Embryonic facial prominence (tissue), 1 donor: Measurements from ENCODE around the gene CYP19A1.

Experiments
- DNase-seq: peaks from one replicate; pipeline ENCODE4 v3.0.0-alpha.2; 2016; ENCODE audit errors: extremely low spot score

The CYP19A1 gene

GRCh38 chr15:51185213-51186159, 152.9 kb downstream of the CYP19A1 start:
- no peak for DNase-seq

GRCh38 chr15:51184627-51185026, 153.8 kb downstream of the CYP19A1 start:
- no peak for DNase-seq

GRCh38 chr15:51183076-51183475, 155.3 kb downstream of the CYP19A1 start:
- DNase-seq = no peak

GRCh38 chr15:51181905-51182304, 156.5 kb downstream of the CYP19A1 start:
- DNase-seq = no peak

GRCh38 chr15:51181221-51181620, 157.2 kb downstream of the CYP19A1 start:
- DNase-seq = no peak

- DNase-seq = no peak
Measured at GRCh38 chr15:51180534-51180933, 157.9 kb downstream of the CYP19A1 start.

- no peak for DNase-seq
Measured at GRCh38 chr15:51180011-51180410, 158.4 kb downstream of the CYP19A1 start.

- DNase-seq = no peak
Measured at GRCh38 chr15:51172193-51172592, 166.2 kb downstream of the CYP19A1 start.

GRCh38 chr15:51171634-51171932, 166.8 kb downstream of the CYP19A1 start:
- DNase-seq = no peak

GRCh38 chr15:51170882-51171633, 167.3 kb downstream of the CYP19A1 start:
- DNase-seq = no peak

- no peak for DNase-seq
Measured at GRCh38 chr15:51168700-51169099, 169.7 kb downstream of the CYP19A1 start.

GRCh38 chr15:51163843-51164242, 174.6 kb downstream of the CYP19A1 start:
- no peak for DNase-seq

GRCh38 chr15:51162865-51163762, 175.3 kb downstream of the CYP19A1 start:
- DNase-seq = no peak

GRCh38 chr15:51161491-51162220, 176.7 kb downstream of the CYP19A1 start:
- DNase-seq = no peak

- no peak for DNase-seq
Measured at GRCh38 chr15:51160484-51160883, 177.9 kb downstream of the CYP19A1 start.
